Liver (tissue), 9 donors: Measurements from ENCODE around the gene HTATSF1. TPM values are rescaled to one million over a fixed set of nuclear protein-coding genes. Genes with fewer than 3 reads are reported as not detected.

Experiments used
- DNase-seq: peaks from one replicate; pipeline ENCODE4 v3.0.0-alpha.2; 2017; ENCODE audit warnings: low spot score
- H3K27ac ChIP-seq, 2 donors: one replicate each; pipeline ENCODE4 v1.7.0; 2013; ENCODE audit warnings: inconsistent platforms in 2 of 2, low read length in 2 of 2, control low read depth in 1 of 2, low read depth in 1 of 2, mild to moderate bottlenecking in 1 of 2
- H3K27me3 ChIP-seq, 4 donors: one replicate each; pipeline versions ENCODE4 v1.6.1 to v1.7.0; 2013; ENCODE audit warnings: low read length in 3 of 4, inconsistent platforms in 1 of 4, mild to moderate bottlenecking in 1 of 4, moderate library complexity in 1 of 4; ENCODE audit not compliant: control insufficient read depth in 4 of 4, insufficient read depth in 4 of 4
- H3K36me3 ChIP-seq, 4 donors: one replicate each; pipeline versions ENCODE4 v1.6.1 to v1.7.0; 2013; ENCODE audit warnings: low read length in 3 of 4, mild to moderate bottlenecking in 3 of 4, low read depth in 1 of 4, moderate library complexity in 1 of 4; ENCODE audit not compliant: control insufficient read depth in 4 of 4, insufficient read depth in 3 of 4
- H3K4me1 ChIP-seq, 4 donors: one replicate each; pipeline versions ENCODE4 v1.6.1 to v1.7.0; 2013; ENCODE audit warnings: low read length in 3 of 4, mild to moderate bottlenecking in 3 of 4, moderate library complexity in 1 of 4; ENCODE audit not compliant: control insufficient read depth in 4 of 4, insufficient read depth in 4 of 4
- H3K4me3 ChIP-seq, 3 donors: one replicate each; pipeline versions ENCODE4 v1.6.1 to v1.7.0; 2013; ENCODE audit warnings: low read length in 3 of 3, control low read depth in 1 of 3, low read depth in 1 of 3, mild to moderate bottlenecking in 1 of 3
- H3K9ac ChIP-seq, 2 donors: one replicate each; pipeline ENCODE4 v1.7.0; 2013; ENCODE audit warnings: low read length in 2 of 2, mild to moderate bottlenecking in 2 of 2, moderate library complexity in 2 of 2, control low read depth in 1 of 2, low read depth in 1 of 2
- H3K9me3 ChIP-seq, 4 donors: one replicate each; pipeline versions ENCODE4 v1.6.1 to v1.7.0; 2013; ENCODE audit warnings: low read length in 3 of 4; ENCODE audit not compliant: control insufficient read depth in 4 of 4
- CTCF ChIP-seq: fragments of 150-350 bp; IDR thresholded peaks from 2 replicates; pipeline ENCODE4 v1.5.1; 2017; ENCODE audit warnings: improper control_type of control experiment, low read depth, low read length; ENCODE audit not compliant: missing input control
- EGR1 ChIP-seq, 2 donors: IDR thresholded peaks; 2 replicates each; pipeline ENCODE4 v1.6.1; 2016 to 2018; ENCODE audit warnings: antibody characterized with exemption in 2 of 2, low read depth in 2 of 2
- FOXA1 ChIP-seq: IDR thresholded peaks from 2 replicates; pipeline ENCODE4 v1.6.1; 2016; ENCODE audit warnings: antibody characterized with exemption
- FOXA2 ChIP-seq: IDR thresholded peaks from 2 replicates; pipeline ENCODE4 v1.6.1; 2016; ENCODE audit warnings: antibody characterized with exemption
- GABPA ChIP-seq, 2 donors: IDR thresholded peaks in 1 of 2; conservative IDR thresholded peaks in 1 of 2; 2 replicates each; pipeline ENCODE4 v1.6.1; 2016; ENCODE audit warnings: antibody characterized with exemption in 2 of 2, mild to moderate bottlenecking in 1 of 2, moderate library complexity in 1 of 2
- HNF4A ChIP-seq, 2 donors: conservative IDR thresholded peaks; 2 replicates each; pipeline ENCODE4 v1.6.1; 2016; ENCODE audit warnings: antibody characterized with exemption in 2 of 2, mild to moderate bottlenecking in 2 of 2
- HNF4G ChIP-seq: IDR thresholded peaks from 2 replicates; pipeline ENCODE4 v1.6.1; 2016; ENCODE audit warnings: antibody characterized with exemption
- NR2F2 ChIP-seq: IDR thresholded peaks from 2 replicates; pipeline ENCODE4 v1.6.1; 2016; ENCODE audit warnings: antibody characterized with exemption
- RXRA ChIP-seq, 2 donors: IDR thresholded peaks; 2 replicates each; pipeline ENCODE4 v1.6.1; 2017 to 2018; ENCODE audit warnings: antibody characterized with exemption in 2 of 2, mild to moderate bottlenecking in 1 of 2
- SP1 ChIP-seq: IDR thresholded peaks from 2 replicates; pipeline ENCODE4 v1.6.1; 2018; ENCODE audit warnings: antibody characterized with exemption, mild to moderate bottlenecking
- TAF1 ChIP-seq: conservative IDR thresholded peaks from 2 replicates; pipeline ENCODE4 v1.6.1; 2016; ENCODE audit warnings: antibody characterized with exemption, mild to moderate bottlenecking
- YY1 ChIP-seq: IDR thresholded peaks from 2 replicates; pipeline ENCODE4 v1.6.1; 2016; ENCODE audit warnings: antibody characterized with exemption, mild to moderate bottlenecking
- ZBTB33 ChIP-seq: IDR thresholded peaks from 2 replicates; pipeline ENCODE4 v1.6.1; 2016; ENCODE audit warnings: antibody characterized with exemption
- WGBS: extraction: QIAGEN DNeasy Blood & Tissue Kit; methylation state at CpG from one replicate; pipeline ENCODE4 v1.1.7; 2013; 5-methylcytosine and 5-hydroxymethylcytosine counted together
- polyA plus RNA-seq, 2 donors: library from polyadenylated mRNA; stranded (reverse) in 1 of 2; unstranded in 1 of 2; fragments of 200-250 nt in 1 of 2; fragments of >200 nt in 1 of 2; fragmentation: Nextera tagmentation in 1 of 2; extraction: Ambion mirVana in 1 of 2; gene quantifications; one replicate each; pipeline versions ENCODE4 v1.2.1 to v1.2.3, GENCODE V29; 2013 to 2015
- total RNA-seq, 2 donors: library from RNA; depleted of rRNA; stranded (reverse); fragments of >200 nt; gene quantifications; one replicate each; pipeline ENCODE4 v1.2.3, GENCODE V29; 2014
- TF ChIP-seq, protein P1 (sequence below): IDR thresholded peaks from 2 replicates; pipeline ENCODE4 v1.6.1; 2016; ENCODE audit warnings: antibody characterized with exemption
- TF ChIP-seq, protein P2 (sequence below): IDR thresholded peaks from 2 replicates; pipeline ENCODE4 v1.6.1; 2016; ENCODE audit warnings: antibody characterized with exemption, mild to moderate bottlenecking
- TF ChIP-seq, protein P3 (sequence below): IDR thresholded peaks from 2 replicates; pipeline ENCODE4 v1.6.1; 2016; ENCODE audit warnings: antibody characterized with exemption
- donor health status: healthy.
- donor health status: healthy.
- donor health status: healthy.
- donor health status: healthy.
- donor health status: healthy.

HTATSF1 gene
- total and polyA plus RNA-seq, 4 donors = 12.5 to 35.7 (median 14.1) TPM

DNA sequence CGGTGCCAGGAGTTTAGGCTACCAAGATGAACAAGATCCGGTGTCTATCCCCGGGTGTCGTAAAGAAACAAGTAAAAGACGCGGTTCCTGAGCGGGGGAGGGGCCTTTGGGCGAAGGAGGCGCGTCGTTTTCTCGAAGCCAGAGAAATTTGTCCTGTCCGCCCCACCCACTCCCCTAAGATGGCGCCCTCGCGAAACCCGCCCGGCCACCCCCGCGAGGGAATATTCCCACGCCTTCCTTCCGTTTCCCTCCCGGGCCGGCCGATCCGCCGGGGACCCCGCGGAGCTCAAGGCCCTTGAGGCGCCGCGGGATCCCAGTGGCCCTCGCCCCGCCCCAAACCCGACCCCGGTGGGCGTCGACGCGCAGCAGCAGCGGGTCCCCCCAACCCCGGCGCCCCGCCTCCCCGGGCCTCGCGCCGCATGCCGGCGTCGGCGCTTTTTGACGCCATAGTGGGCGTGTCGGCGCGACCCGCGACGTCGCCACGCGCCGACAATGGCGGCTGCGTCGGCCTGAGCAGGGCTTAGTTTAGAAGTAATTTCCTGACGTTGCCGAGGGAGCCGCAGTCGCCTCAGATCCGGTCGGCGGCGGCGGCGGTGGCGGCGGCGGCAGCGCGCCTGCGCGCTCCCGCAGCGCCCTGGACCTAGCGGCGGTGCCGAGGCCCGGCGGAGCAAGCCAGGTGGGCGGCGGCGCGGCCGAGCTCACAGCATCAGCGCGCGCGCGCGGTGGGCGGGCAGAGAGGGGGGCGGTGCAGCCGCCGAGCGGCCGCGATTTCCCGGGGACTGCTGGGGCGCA, 432 bp upstream of the HTATSF1 start:
- DNase-seq = peak; percentile 78
- Histone ChIP-seq H3K9me3 (no peaks in the 10 kb centered on the region), H3K36me3 (peaks cover 0 to 7% (median 3%) of the 10 kb centered on the region in 4 donors), H3K27me3 (no peaks in the 10 kb centered on the region), H3K27ac (peak overlapping the region; percentile 65 to 92), H3K4me1 (peaks cover 0 to 9% (median under 1%) of the 10 kb centered on the region in 4 donors), H3K9ac (peak overlapping the region in 1 of 2 donors; percentile 73), H3K4me3 (peak overlapping the region; percentile 64 to 89 (median 80))
- TF ChIP-seq RXRA (IDR thresholded peaks at IDR 0.05) (no peak), CTCF (no peak), YY1 (peak; percentile 91), HNF4G (no peak), SP1 (no peak), EGR1 (IDR thresholded peaks at IDR 0.05; ENCODE audit: low read depth in 2 of 2) (no peak), NR2F2 (no peak), TAF1 (peak; percentile 23)
- TF ChIP-seq, protein P1, sequence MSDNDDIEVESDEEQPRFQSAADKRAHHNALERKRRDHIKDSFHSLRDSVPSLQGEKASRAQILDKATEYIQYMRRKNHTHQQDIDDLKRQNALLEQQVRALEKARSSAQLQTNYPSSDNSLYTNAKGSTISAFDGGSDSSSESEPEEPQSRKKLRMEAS = no peak
- TF ChIP-seq, protein P2, sequence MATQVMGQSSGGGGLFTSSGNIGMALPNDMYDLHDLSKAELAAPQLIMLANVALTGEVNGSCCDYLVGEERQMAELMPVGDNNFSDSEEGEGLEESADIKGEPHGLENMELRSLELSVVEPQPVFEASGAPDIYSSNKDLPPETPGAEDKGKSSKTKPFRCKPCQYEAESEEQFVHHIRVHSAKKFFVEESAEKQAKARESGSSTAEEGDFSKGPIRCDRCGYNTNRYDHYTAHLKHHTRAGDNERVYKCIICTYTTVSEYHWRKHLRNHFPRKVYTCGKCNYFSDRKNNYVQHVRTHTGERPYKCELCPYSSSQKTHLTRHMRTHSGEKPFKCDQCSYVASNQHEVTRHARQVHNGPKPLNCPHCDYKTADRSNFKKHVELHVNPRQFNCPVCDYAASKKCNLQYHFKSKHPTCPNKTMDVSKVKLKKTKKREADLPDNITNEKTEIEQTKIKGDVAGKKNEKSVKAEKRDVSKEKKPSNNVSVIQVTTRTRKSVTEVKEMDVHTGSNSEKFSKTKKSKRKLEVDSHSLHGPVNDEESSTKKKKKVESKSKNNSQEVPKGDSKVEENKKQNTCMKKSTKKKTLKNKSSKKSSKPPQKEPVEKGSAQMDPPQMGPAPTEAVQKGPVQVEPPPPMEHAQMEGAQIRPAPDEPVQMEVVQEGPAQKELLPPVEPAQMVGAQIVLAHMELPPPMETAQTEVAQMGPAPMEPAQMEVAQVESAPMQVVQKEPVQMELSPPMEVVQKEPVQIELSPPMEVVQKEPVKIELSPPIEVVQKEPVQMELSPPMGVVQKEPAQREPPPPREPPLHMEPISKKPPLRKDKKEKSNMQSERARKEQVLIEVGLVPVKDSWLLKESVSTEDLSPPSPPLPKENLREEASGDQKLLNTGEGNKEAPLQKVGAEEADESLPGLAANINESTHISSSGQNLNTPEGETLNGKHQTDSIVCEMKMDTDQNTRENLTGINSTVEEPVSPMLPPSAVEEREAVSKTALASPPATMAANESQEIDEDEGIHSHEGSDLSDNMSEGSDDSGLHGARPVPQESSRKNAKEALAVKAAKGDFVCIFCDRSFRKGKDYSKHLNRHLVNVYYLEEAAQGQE = no peak
- TF ChIP-seq, protein P3, sequence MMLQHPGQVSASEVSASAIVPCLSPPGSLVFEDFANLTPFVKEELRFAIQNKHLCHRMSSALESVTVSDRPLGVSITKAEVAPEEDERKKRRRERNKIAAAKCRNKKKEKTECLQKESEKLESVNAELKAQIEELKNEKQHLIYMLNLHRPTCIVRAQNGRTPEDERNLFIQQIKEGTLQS = no peak
- under 1% methylated on average over 110 of the region's 111 CpGs for WGBS

GRCh38 chrX:136519069-136519468, 21.7 kb downstream of the HTATSF1 start:
- Histone ChIP-seq H3K36me3 (no peaks in the 10 kb centered on the region), H3K9me3 (no peaks in the 10 kb centered on the region), H3K4me1 (no peaks in the 10 kb centered on the region), H3K27ac (no peak overlapping the region), H3K27me3 (no peaks in the 10 kb centered on the region), H3K9ac (no peak overlapping the region), H3K4me3 (no peak overlapping the region)
- DNase-seq = no peak
- 65% methylated on average over 5 of the region's 5 CpGs for WGBS
- TF ChIP-seq SP1 (no peak), GABPA (IDR thresholded peaks at IDR 0.05 in 1 of 2, conservative IDR thresholded peaks at IDR 0.05 in 1 of 2) (no peak), TAF1 (no peak), EGR1 (IDR thresholded peaks at IDR 0.05; ENCODE audit: low read depth in 2 of 2) (no peak), FOXA1 (no peak), HNF4A (conservative IDR thresholded peaks at IDR 0.05) (no peak), FOXA2 (no peak), ZBTB33 (no peak), HNF4G (no peak), YY1 (no peak), RXRA (IDR thresholded peaks at IDR 0.05) (no peak)
- TF ChIP-seq, protein P1 = no peak
- TF ChIP-seq, protein P2 = no peak
- TF ChIP-seq, protein P3 = no peak
